COLO668 (cell line): ENCODE data around the gene PURA.

Experiments
- DNase-seq: peaks from one replicate; lab custom pipeline; 2025; ENCODE audit not compliant: unreplicated experiment; lab: John Stamatoyannopoulos, UW

Gene PURA

GRCh38 chr5:140157032-140157781, 43.3 kb downstream of the PURA start:
- DNase-seq = peak; percentile 68

- no peak for DNase-seq
These were observed 45.4 kb downstream of the PURA start for GRCh38 chr5:140159014-140159927.

- no peak for DNase-seq
These were observed 48.4 kb downstream of the PURA start for GRCh38 chr5:140162275-140162674.

GRCh38 chr5:140162781-140163180, 48.9 kb downstream of the PURA start:
- no peak for DNase-seq

- no peak for DNase-seq
These were observed 51.4 kb downstream of the PURA start for GRCh38 chr5:140165101-140165922.

- DNase-seq = no peak
These were observed 52.0 kb downstream of the PURA start for GRCh38 chr5:140165923-140166270.

- no peak for DNase-seq
These were observed 53.0 kb downstream of the PURA start for GRCh38 chr5:140166911-140167310.

- no peak for DNase-seq
These were observed 54.5 kb downstream of the PURA start for GRCh38 chr5:140168371-140168770.

- no peak for DNase-seq
These were observed 55.5 kb downstream of the PURA start for GRCh38 chr5:140169410-140169809.

GRCh38 chr5:140172483-140172882, 58.6 kb downstream of the PURA start:
- no peak for DNase-seq

GRCh38 chr5:140174014-140174413, 60.1 kb downstream of the PURA start:
- no peak for DNase-seq

GRCh38 chr5:140174465-140175366, 60.8 kb downstream of the PURA start, which contains the start of gene CYSTM1:
CYSTM1 (plus strand) TSS chr5:140175188; CDS start chr5:140194466, 19,278 bp downstream.
- DNase-seq = peak; percentile 95
